Pancreas (tissue), 10 donors: ENCODE measurements around the gene XRCC3. TPM values are rescaled to one million over a fixed set of nuclear protein-coding genes. Genes with fewer than 3 reads are reported as not detected.
A peak's percentile ranks its signal among the peaks of the same experiment; 100 is the strongest.

Source experiments
- ATAC-seq, 4 donors: fragments of 200-7000 bp; cut with Tn5 transposase; one replicate each; pipeline versions ENCODE4 v1.8.0 to v1.9.1; 2020; ENCODE audit warnings: mild to moderate bottlenecking in 4 of 4, moderate library complexity in 4 of 4
- DNase-seq, 6 donors: peaks; one replicate each; pipeline ENCODE4 v3.0.0-alpha.2; 2020
- FAIRE-seq: peaks from 2 replicates; lab custom pipeline; 2012; peaks lifted over from hg19 to GRCh38; lab: Jason Lieb, UNC
- H3K27ac ChIP-seq, 4 donors: fragments of 200-600 bp; sonication (generic); 1 replicate in 3 of 4; 2 replicates in 1 of 4; pipeline versions ENCODE4 v1.5.0 to v1.8.0; 2020
- H3K27me3 ChIP-seq, 4 donors: fragments of 200-600 bp; one replicate each; pipeline ENCODE4 v1.8.0; 2021
- H3K36me3 ChIP-seq, 3 donors: fragments of 200-600 bp; sonication (generic) in 1 of 3; one replicate each; pipeline versions ENCODE4 v1.5.0 to v1.8.0; 2020 to 2021
- H3K4me1 ChIP-seq, 3 donors: fragments of 200-600 bp; one replicate each; pipeline ENCODE4 v1.8.0; 2021
- H3K4me3 ChIP-seq, 4 donors: fragments of 200-600 bp; sonication (generic) in 2 of 4; one replicate each; pipeline versions ENCODE4 v1.5.0 to v1.8.0; 2020 to 2021
- H3K9me3 ChIP-seq, 4 donors: fragments of 200-600 bp; one replicate each; pipeline ENCODE4 v1.8.0; 2021
- WGBS, 2 donors: extraction: QIAGEN DNeasy Blood & Tissue Kit; methylation state at CpG; one replicate each; pipeline ENCODE4 v1.1.7; 2013; 5-methylcytosine and 5-hydroxymethylcytosine counted together
- intact Hi-C, 3 donors: fragments of 100-400 bp; cut with DNase I; formaldehyde crosslinking; loops; one replicate each; pipeline versions ENCODE4 v1.11.1 to v1.14.2; 2022
- polyA plus RNA-seq, 2 donors: library from polyadenylated mRNA; stranded (reverse); fragments of 200-250 nt; gene quantifications; one replicate each; pipeline ENCODE4 v1.2.3, GENCODE V29; 2013
- total RNA-seq, 6 donors: library from RNA; stranded (reverse); fragmentation: NEBNext Ultra II Directional in 4 of 6; extraction: Animal tissue kit (Norgen Biotek cat#: 25700) in 4 of 6; gene quantifications; one replicate each; pipeline versions ENCODE4 v1.2.1 to v1.2.4, GENCODE V29; 2021 to 2023
- TF ChIP-seq, protein P1 (sequence below), 4 donors: fragments of 200-600 bp; sonication (generic) in 3 of 4; IDR thresholded peaks; one replicate each; pipeline versions ENCODE4 v1.5.0 to v1.8.0; 2021; ENCODE audit warnings: antibody characterized with exemption in 4 of 4
- donor health status: healthy with polysubstance abuse.
- donor health status: DM: no; HTN: no; CAD: no; lungs with moderate emphysema.
- donor health status: DM: no; HTN: no; CAD: no.
- donor health status: control.
- donor health status: control.
- donor health status: Bipolar disorder and iron deficiency.
- donor health status: DM: yes; HTN: yes; CAD: no.
- donor health status: DM: no; HTN: no; CAD: no.
- donor health status: DM: no; HTN: no; CAD: no.
- donor health status: DM: yes; HTN: yes; CAD: no.

The XRCC3 gene
- total and polyA plus RNA-seq, 8 donors: 1.7 to 5.2 (median 3.0) TPM

DNA sequence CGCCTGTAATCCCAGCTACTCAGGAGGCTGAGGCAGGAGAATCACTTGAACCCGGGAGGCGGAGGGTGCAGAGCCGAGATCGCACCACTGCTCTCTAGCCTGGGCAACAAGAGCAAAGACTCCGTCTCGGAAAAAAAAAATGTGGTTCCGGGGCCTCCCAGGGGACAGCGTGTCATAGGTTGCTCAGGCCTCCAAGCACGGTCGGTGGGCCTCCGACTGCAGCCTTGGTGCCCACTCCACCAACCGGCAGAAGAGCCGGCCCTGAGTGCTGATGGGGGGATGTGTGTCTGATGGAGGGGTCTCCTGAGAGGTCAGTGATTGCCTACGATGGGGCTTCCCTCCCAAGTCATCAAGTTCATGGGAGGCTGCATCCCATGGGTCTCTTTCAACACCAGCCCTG lies 16.2 kb upstream of the XRCC3 start:
- Histone ChIP-seq H3K4me1 (peaks cover 10 to 17% (median 14%) of the 10 kb centered on the region in 3 donors), H3K36me3 (peaks cover 0 to 16% (median 0%) of the 10 kb centered on the region in 3 donors), H3K9me3 (no peaks in the 10 kb centered on the region), H3K27me3 (no peaks in the 10 kb centered on the region), H3K4me3 (no peak overlapping the region), H3K27ac (no peak overlapping the region)
- intact Hi-C loops: loop anchor here in 1 of 3 donors (10.0 kb wide), 1 partner anchor 183 kb away; no protein-coding TSS in a partner anchor
- TF ChIP-seq, protein P1, sequence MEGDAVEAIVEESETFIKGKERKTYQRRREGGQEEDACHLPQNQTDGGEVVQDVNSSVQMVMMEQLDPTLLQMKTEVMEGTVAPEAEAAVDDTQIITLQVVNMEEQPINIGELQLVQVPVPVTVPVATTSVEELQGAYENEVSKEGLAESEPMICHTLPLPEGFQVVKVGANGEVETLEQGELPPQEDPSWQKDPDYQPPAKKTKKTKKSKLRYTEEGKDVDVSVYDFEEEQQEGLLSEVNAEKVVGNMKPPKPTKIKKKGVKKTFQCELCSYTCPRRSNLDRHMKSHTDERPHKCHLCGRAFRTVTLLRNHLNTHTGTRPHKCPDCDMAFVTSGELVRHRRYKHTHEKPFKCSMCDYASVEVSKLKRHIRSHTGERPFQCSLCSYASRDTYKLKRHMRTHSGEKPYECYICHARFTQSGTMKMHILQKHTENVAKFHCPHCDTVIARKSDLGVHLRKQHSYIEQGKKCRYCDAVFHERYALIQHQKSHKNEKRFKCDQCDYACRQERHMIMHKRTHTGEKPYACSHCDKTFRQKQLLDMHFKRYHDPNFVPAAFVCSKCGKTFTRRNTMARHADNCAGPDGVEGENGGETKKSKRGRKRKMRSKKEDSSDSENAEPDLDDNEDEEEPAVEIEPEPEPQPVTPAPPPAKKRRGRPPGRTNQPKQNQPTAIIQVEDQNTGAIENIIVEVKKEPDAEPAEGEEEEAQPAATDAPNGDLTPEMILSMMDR (IDR thresholded peaks at IDR 0.05): no peak
- peak in 1 of 6 donors; percentile 69 for DNase-seq
- 93 to 96% methylated on average over 15 of the region's 15 CpGs for WGBS, 2 donors
- no peak for FAIRE-seq
- no peak for ATAC-seq

DNA sequence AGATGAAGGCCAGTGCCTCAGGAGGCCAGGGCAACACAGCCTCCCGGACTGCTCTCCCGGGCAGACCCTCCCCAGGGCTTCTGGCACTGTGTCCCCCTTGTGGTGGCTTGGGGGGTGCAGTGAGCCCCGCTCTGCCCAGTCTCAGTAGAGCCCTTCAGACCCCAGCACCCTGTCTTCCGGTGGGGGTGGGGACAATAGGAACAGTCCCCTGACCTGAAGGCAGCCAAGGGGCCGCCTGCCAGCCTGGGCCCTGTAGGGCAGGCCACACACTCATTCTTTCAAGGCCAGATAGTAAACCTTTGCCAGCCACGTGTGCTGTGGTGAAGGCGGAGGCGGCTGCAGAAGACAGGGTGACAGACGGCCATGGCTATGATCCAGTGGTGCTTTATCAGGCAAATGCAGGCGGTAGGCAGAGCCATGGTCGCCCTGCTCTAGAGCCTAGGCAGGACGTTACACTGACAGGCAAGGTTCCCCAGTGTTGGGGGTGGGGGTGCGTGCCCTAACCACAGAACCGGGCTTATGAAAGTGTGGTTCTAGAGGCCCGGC lies 15.3 kb upstream of the XRCC3 start:
- WGBS, 2 donors: 18 to 26% methylated on average over 15 of the region's 15 CpGs

DNA sequence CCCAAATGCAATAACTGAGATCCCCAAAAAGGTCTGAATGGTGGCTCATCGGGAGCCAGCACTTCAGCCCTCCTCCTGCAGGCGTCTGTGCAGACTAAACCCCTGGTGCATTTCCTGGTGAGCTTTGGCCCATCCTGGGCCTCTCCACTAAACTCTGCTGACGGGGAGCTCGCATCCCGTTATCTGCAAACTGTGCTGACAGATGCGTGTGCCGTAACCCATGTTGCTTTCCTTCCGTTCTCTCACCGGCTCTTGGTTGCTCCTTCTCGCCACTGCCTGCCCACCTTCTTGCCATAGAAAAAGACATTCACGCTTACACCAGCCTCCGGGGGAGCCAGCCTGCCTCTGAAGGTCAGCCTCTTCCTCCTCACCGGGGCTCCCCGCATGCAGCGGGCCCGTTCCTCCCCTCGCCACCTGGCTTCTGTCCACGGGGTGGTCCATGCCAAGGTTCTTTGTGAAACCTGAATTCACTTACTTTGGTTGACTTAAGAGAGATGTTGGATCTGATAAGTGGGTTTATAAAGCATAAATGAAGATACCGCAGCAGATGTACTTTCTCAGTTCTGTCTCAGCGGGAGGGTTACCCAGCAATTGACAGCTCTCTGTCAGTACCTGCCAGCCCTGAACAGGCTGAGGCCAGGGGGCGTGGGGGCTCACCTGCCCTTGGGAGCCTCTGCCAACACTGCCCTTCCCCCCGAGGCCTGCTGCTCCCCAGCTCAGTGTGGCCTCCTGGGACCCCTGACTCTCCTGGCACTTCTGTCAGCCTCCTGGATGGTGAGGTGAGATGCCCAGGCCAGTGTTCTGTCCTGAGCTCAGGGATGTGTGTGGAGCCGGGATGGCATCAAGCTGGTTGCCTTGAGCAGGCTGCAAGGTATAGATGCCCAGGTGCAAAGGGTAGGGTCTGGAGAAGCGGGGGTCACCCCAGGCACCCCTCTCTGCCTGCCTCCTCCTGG lies 14.5 kb upstream of the XRCC3 start:
- ATAC-seq: peak in 3 of 4 donors; percentile 1 to 8 (median 4)
- intact Hi-C loops: loop anchor here in 1 of 3 donors (10.0 kb wide), 1 partner anchor 185 kb away; no protein-coding TSS in a partner anchor
- H3K4me3 ChIP-seq: no peak overlapping the region
- peak in 2 of 6 donors; percentile 52 to 74 for DNase-seq
- WGBS, 2 donors: 59 to 61% methylated on average over 24 of the region's 24 CpGs
- no peaks in the 10 kb centered on the region for H3K9me3 ChIP-seq
- no peak for FAIRE-seq
- H3K36me3 ChIP-seq: peaks cover 0 to 11% (median 0%) of the 10 kb centered on the region in 3 donors
- H3K27ac ChIP-seq: peak overlapping the region in 2 of 4 donors; percentile 25 to 53
- H3K4me1 ChIP-seq: peaks cover 16 to 32% (median 32%) of the 10 kb centered on the region in 3 donors
- TF ChIP-seq, protein P1 (IDR thresholded peaks at IDR 0.05): no peak
- no peaks in the 10 kb centered on the region for H3K27me3 ChIP-seq

More for the DNA sequence above, 15.3 kb upstream of the XRCC3 start:
- Histone ChIP-seq H3K9me3 (no peaks in the 10 kb centered on the region), H3K4me1 (peaks cover 10 to 24% (median 24%) of the 10 kb centered on the region in 3 donors), H3K36me3 (peaks cover 0 to 11% (median 0%) of the 10 kb centered on the region in 3 donors), H3K27ac (peak overlapping the region in 2 of 4 donors; percentile 25 to 53), H3K4me3 (no peak overlapping the region), H3K27me3 (no peaks in the 10 kb centered on the region)
- ATAC-seq: peak; percentile 90 to 93 (median 93)
- FAIRE-seq: no peak
- TF ChIP-seq, protein P1 (IDR thresholded peaks at IDR 0.05): no peak
- DNase-seq: peak; percentile 77 to 94 (median 92)
- intact Hi-C loops: loop anchor here in 1 of 3 donors (10.0 kb wide), 1 partner anchor 184 kb away; no protein-coding TSS in a partner anchor

DNA sequence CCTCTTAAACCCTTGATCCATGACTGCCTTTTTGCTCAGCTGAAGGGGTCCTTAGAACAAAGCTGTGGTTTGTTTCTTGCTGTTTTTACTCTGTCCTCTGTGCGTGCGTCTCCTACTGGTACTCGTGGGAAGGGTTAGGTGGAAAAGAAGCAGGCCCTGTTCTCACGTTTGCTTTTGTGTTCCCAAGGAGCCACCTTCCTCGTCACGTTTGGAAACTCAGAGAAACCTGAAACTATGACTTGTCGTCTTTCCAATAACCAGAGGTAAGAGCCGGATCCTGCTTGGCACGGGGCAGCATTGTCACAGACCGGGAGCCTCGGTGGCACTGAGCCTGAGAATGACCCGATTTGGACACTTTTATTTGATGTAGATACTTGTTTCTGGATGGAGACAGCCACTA lies 13.5 kb upstream of the XRCC3 start:
- peaks cover 0 to 4% (median 0%) of the 10 kb centered on the region in 3 donors for H3K36me3 ChIP-seq
- DNase-seq (no peak), ATAC-seq (no peak), FAIRE-seq (no peak)
- TF ChIP-seq, protein P1 (IDR thresholded peaks at IDR 0.05): no peak
- H3K27me3 ChIP-seq: no peaks in the 10 kb centered on the region
- H3K4me1 ChIP-seq: peaks cover 25 to 43% (median 41%) of the 10 kb centered on the region in 3 donors
- no peak overlapping the region for H3K4me3 ChIP-seq
- intact Hi-C loops: no loop called here
- WGBS, 2 donors: 38 to 39% methylated on average over 12 of the region's 12 CpGs
- H3K9me3 ChIP-seq: no peaks in the 10 kb centered on the region
- no peak overlapping the region for H3K27ac ChIP-seq
